Fibroblast of lung (primary cell): ENCODE measurements around the gene UST. TPM values are rescaled to one million over a fixed set of nuclear protein-coding genes. Genes with fewer than 3 reads are reported as not detected.

Source experiments
- DNase-seq, 2 donors: peaks; one replicate each; pipeline versions ENCODE4 v3.0.0 to v3.0.0-alpha.2; 2010; ENCODE audit warnings: low read depth in 2 of 2
- H2AFZ ChIP-seq: 2 replicates; pipeline ENCODE4 v1.5.1; 2012; ENCODE audit warnings: low read length, control low read depth, inconsistent platforms
- H3K27ac ChIP-seq: 2 replicates; pipeline ENCODE4 v1.5.1; 2011; ENCODE audit warnings: low read length, control low read depth; ENCODE audit not compliant: insufficient read depth
- H3K27me3 ChIP-seq: 2 replicates; pipeline ENCODE4 v1.5.1; 2011; ENCODE audit warnings: mild to moderate bottlenecking, low read length; ENCODE audit not compliant: control insufficient read depth, insufficient read depth
- H3K36me3 ChIP-seq: 2 replicates; pipeline ENCODE4 v1.5.1; 2011; ENCODE audit warnings: low read length; ENCODE audit not compliant: control insufficient read depth, insufficient read depth
- H3K4me1 ChIP-seq: 2 replicates; pipeline ENCODE4 v1.5.1; 2011; ENCODE audit warnings: low read length; ENCODE audit not compliant: control insufficient read depth, insufficient read depth; ENCODE audit errors: extremely low read depth
- H3K4me2 ChIP-seq: 2 replicates; pipeline ENCODE4 v1.5.1; 2011; ENCODE audit warnings: low read length, control low read depth; ENCODE audit not compliant: insufficient read depth; ENCODE audit errors: extremely low read depth
- H3K4me3 ChIP-seq, 4 experiments: fragments of 200-600 bp in 1 of 4; sonication (generic) in 1 of 4; replicated peaks in 1 of 4; 2 replicates each; pipeline ENCODE4 v1.5.1; 2011 to 2016; ENCODE audit warnings: low read length in 4 of 4, low read depth in 3 of 4, mild to moderate bottlenecking in 3 of 4, control low read depth in 2 of 4, inconsistent platforms in 1 of 4, mixed read lengths in 1 of 4; ENCODE audit not compliant: insufficient read depth in 1 of 4; ENCODE audit errors: control extremely low read depth in 1 of 4
- H3K79me2 ChIP-seq: 2 replicates; pipeline ENCODE4 v1.5.1; 2012; ENCODE audit warnings: mild to moderate bottlenecking, low read length, inconsistent platforms; ENCODE audit not compliant: control insufficient read depth, insufficient read depth
- H3K9ac ChIP-seq: 2 replicates; pipeline ENCODE4 v1.5.1; 2011; ENCODE audit warnings: mild to moderate bottlenecking, low read length, control low read depth; ENCODE audit not compliant: insufficient read depth
- H3K9me3 ChIP-seq: 2 replicates; pipeline ENCODE4 v1.5.1; 2012; ENCODE audit warnings: low read depth, low read length; ENCODE audit not compliant: control insufficient read depth, insufficient read depth
- H4K20me1 ChIP-seq: 2 replicates; pipeline ENCODE4 v1.5.1; 2011; ENCODE audit warnings: low read length; ENCODE audit not compliant: control insufficient read depth, insufficient read depth; ENCODE audit errors: extremely low read depth
- CTCF ChIP-seq, 2 donors: IDR thresholded peaks in 1 of 2; conservative IDR thresholded peaks in 1 of 2; 1 replicate in 1 of 2; 2 replicates in 1 of 2; pipeline ENCODE4 v1.5.1; 2011 to 2012; ENCODE audit warnings: low read length in 2 of 2, control low read depth in 1 of 2, inconsistent platforms in 1 of 2, low read depth in 1 of 2, mild to moderate bottlenecking in 1 of 2
- EZH2 ChIP-seq: IDR thresholded peaks from 2 replicates; pipeline ENCODE4 v1.5.1; 2012; ENCODE audit warnings: low read length, control low read depth, mild to moderate bottlenecking; ENCODE audit errors: missing control alignments
- polyA plus RNA-seq, 2 donors: library from polyadenylated mRNA; depleted of rRNA in 1 of 2; stranded (reverse) in 1 of 2; unstranded in 1 of 2; fragments of >200 nt; gene quantifications; 2 replicates each; pipeline ENCODE4 v1.2.1, GENCODE V29; 2011 to 2012; ENCODE audit warnings: missing spikeins in 1 of 2
- total RNA-seq: library from RNA; depleted of rRNA; stranded (reverse); fragments of >200 nt; gene quantifications from 2 replicates; pipeline ENCODE4 v1.2.1, GENCODE V29; 2014

Gene UST
- total and polyA plus RNA-seq, 2 donors (not counting 1 experiment from before 2014, with no cell fraction given) = 6.8 to 19.5 TPM

- Histone ChIP-seq H3K36me3 (no peaks in the 10 kb centered on the region), H3K4me1 (no peaks in the 10 kb centered on the region), H3K79me2 (no peaks in the 10 kb centered on the region), H3K9ac (no peak overlapping the region), H4K20me1 (no peaks in the 10 kb centered on the region), H2AFZ (no peak overlapping the region), H3K27ac (no peak overlapping the region), H3K4me2 (no peak overlapping the region), H3K27me3 (no peaks in the 10 kb centered on the region), H3K9me3 (no peaks in the 10 kb centered on the region), H3K4me3 (no peak overlapping the region)
- no peak for DNase-seq
- TF ChIP-seq CTCF (conservative IDR thresholded peaks at IDR 0.05 in 1 of 2, IDR thresholded peaks at IDR 0.05 in 1 of 2; ENCODE audit: low read depth in 1 of 2, low read length in 2 of 2) (no peak), EZH2 (no peak)
Observed at GRCh38 chr6:148770408-148771211, 23.8 kb downstream of the UST start.

GRCh38 chr6:148771212-148771601 lies 24.4 kb downstream of the UST start:
- no peak overlapping the region for H3K27ac ChIP-seq
- DNase-seq = no peak
- H3K4me3 ChIP-seq = no peak overlapping the region
- H3K79me2 ChIP-seq = no peaks in the 10 kb centered on the region
- H3K36me3 ChIP-seq = no peaks in the 10 kb centered on the region
- no peak overlapping the region for H3K9ac ChIP-seq
- H3K9me3 ChIP-seq = no peaks in the 10 kb centered on the region
- TF ChIP-seq EZH2 (no peak), CTCF (conservative IDR thresholded peaks at IDR 0.05 in 1 of 2, IDR thresholded peaks at IDR 0.05 in 1 of 2; ENCODE audit: low read depth in 1 of 2, low read length in 2 of 2) (no peak)
- H4K20me1 ChIP-seq = no peaks in the 10 kb centered on the region
- H3K4me1 ChIP-seq = no peaks in the 10 kb centered on the region
- no peaks in the 10 kb centered on the region for H3K27me3 ChIP-seq
- H2AFZ ChIP-seq = no peak overlapping the region
- no peak overlapping the region for H3K4me2 ChIP-seq

GRCh38 chr6:148771896-148772554 lies 25.2 kb downstream of the UST start:
- H3K36me3 ChIP-seq = no peaks in the 10 kb centered on the region
- H4K20me1 ChIP-seq = no peaks in the 10 kb centered on the region
- H3K4me1 ChIP-seq = no peaks in the 10 kb centered on the region
- no peak overlapping the region for H3K4me2 ChIP-seq
- no peak overlapping the region for H3K9ac ChIP-seq
- no peaks in the 10 kb centered on the region for H3K79me2 ChIP-seq
- H3K4me3 ChIP-seq = no peak overlapping the region
- H3K27ac ChIP-seq = no peak overlapping the region
- H3K9me3 ChIP-seq = no peaks in the 10 kb centered on the region
- no peak for DNase-seq
- H3K27me3 ChIP-seq = no peaks in the 10 kb centered on the region
- H2AFZ ChIP-seq = no peak overlapping the region
- TF ChIP-seq EZH2 (no peak), CTCF (conservative IDR thresholded peaks at IDR 0.05 in 1 of 2, IDR thresholded peaks at IDR 0.05 in 1 of 2; ENCODE audit: low read depth in 1 of 2, low read length in 2 of 2) (no peak)
